ENCODE results near the gene INPP4B.

INPP4B gene

GRCh38 chr4:142035566-142035965 lies 810.5 kb downstream of the INPP4B start:
- Histone ChIP-seq H2BK5ac (ENCODE audit: low read length) (no peak overlapping the region), H4K8ac (ENCODE audit: low read depth, low read length) (no peak overlapping the region), H2AK5ac (ENCODE audit: low read depth, low read length) (no peak overlapping the region), H3K79me1 (ENCODE audit: low read depth, low read length) (no peaks in the 10 kb centered on the region), H2BK120ac (ENCODE audit: low read depth, low read length) (no peak overlapping the region), H3K14ac (ENCODE audit: low read length) (no peak overlapping the region), H4K91ac (ENCODE audit: low read depth, low read length, poor library complexity) (no peak overlapping the region), H3K27ac (replicated peaks; ENCODE audit: low read length) (no peak overlapping the region), H3K4me1 (ENCODE audit: control insufficient read depth in 2 of 2, insufficient read depth in 1 of 2, low read depth in 1 of 2, low read length in 2 of 2) (no peaks in the 10 kb centered on the region), H2BK12ac (ENCODE audit: low read length) (no peak overlapping the region), H3K4me2 (ENCODE audit: insufficient read depth, low read length, poor library complexity, severe bottlenecking) (no peak overlapping the region), H3K36me3 (replicated peaks in 1 of 2; ENCODE audit: control insufficient read depth in 2 of 2, insufficient read depth in 2 of 2, low read length in 2 of 2) (no peaks in the 10 kb centered on the region), H3K9me3 (replicated peaks in 1 of 2; ENCODE audit: control insufficient read depth in 2 of 2, insufficient read depth in 1 of 2, low read depth in 1 of 2, low read length in 2 of 2) (no peaks in the 10 kb centered on the region), H2BK15ac (ENCODE audit: low read length) (no peak overlapping the region), H3K4ac (ENCODE audit: low read length) (no peak overlapping the region), H3K23ac (ENCODE audit: low read depth, low read length, poor library complexity) (no peak overlapping the region), H3K9ac (ENCODE audit: low read depth, low read length, poor library complexity) (no peak overlapping the region), H3K18ac (ENCODE audit: low read length) (no peak overlapping the region), H3K4me3 (ENCODE audit: low read length in 2 of 2) (no peak overlapping the region), H3K27me3 (ENCODE audit: control insufficient read depth in 3 of 3, insufficient read depth in 3 of 3, low read depth in 1 of 3, low read length in 3 of 3) (no peaks in the 10 kb centered on the region), H2AFZ (ENCODE audit: low read length) (no peak overlapping the region)
- DNase-seq (ENCODE audit: low spot score), result no peak

DNA sequence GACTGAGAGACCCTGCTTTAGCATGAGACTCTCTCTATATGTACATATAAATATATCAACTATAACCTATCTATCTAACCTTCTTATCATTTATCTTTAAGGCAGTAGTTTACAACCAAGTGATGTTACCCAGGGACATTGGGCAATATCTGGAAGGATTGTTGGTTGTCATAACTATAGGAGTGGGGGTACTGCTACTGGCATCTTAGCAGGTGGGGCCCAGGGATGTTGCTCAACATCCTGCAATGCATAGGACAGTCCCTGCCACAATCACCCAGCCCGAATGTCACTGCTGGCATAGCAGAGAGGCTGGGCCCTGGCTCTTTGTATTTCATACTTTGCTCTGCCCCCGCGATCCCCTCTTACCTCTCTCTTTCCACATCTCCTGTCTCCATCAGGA lies 812.0 kb downstream of the INPP4B start:
- H3K18ac ChIP-seq (ENCODE audit: low read length), result no peak overlapping the region
- H2AK5ac ChIP-seq (ENCODE audit: low read depth, low read length), result no peak overlapping the region
- H2BK12ac ChIP-seq (ENCODE audit: low read length), result no peak overlapping the region
- H2BK5ac ChIP-seq (ENCODE audit: low read length), result no peak overlapping the region
- no peak overlapping the region for H3K9ac ChIP-seq (ENCODE audit: low read depth, low read length, poor library complexity)
- no CpG with 5 or more reads among the region's 3 CpGs for WGBS, 2 donors (ENCODE audit: extremely low coverage in 2 of 2, insufficient read length in 2 of 2, insufficient replicate concordance in 1 of 2)
- H3K9me3 ChIP-seq (replicated peaks in 1 of 2; ENCODE audit: control insufficient read depth in 2 of 2, insufficient read depth in 1 of 2, low read depth in 1 of 2, low read length in 2 of 2), result no peaks in the 10 kb centered on the region
- no peak overlapping the region for H4K91ac ChIP-seq (ENCODE audit: low read depth, low read length, poor library complexity)
- H3K4ac ChIP-seq (ENCODE audit: low read length), result no peak overlapping the region
- no peak overlapping the region for H3K4me2 ChIP-seq (ENCODE audit: insufficient read depth, low read length, poor library complexity, severe bottlenecking)
- no peak overlapping the region for H4K8ac ChIP-seq (ENCODE audit: low read depth, low read length)
- no peak overlapping the region for H3K23ac ChIP-seq (ENCODE audit: low read depth, low read length, poor library complexity)
- H3K36me3 ChIP-seq (replicated peaks in 1 of 2; ENCODE audit: control insufficient read depth in 2 of 2, insufficient read depth in 2 of 2, low read length in 2 of 2), result no peaks in the 10 kb centered on the region
- no peak overlapping the region for H2BK15ac ChIP-seq (ENCODE audit: low read length)
- H3K27me3 ChIP-seq (ENCODE audit: control insufficient read depth in 3 of 3, insufficient read depth in 3 of 3, low read depth in 1 of 3, low read length in 3 of 3), result no peaks in the 10 kb centered on the region
- DNase-seq (ENCODE audit: low spot score), result no peak
- no peak overlapping the region for H2BK120ac ChIP-seq (ENCODE audit: low read depth, low read length)
- no peaks in the 10 kb centered on the region for H3K79me1 ChIP-seq (ENCODE audit: low read depth, low read length)
- no peak overlapping the region for H3K27ac ChIP-seq (replicated peaks; ENCODE audit: low read length)
- H3K4me1 ChIP-seq (ENCODE audit: control insufficient read depth in 2 of 2, insufficient read depth in 1 of 2, low read depth in 1 of 2, low read length in 2 of 2), result no peaks in the 10 kb centered on the region
- no peak overlapping the region for H3K14ac ChIP-seq (ENCODE audit: low read length)
- no peak overlapping the region for H3K4me3 ChIP-seq (ENCODE audit: low read length in 2 of 2)
- H2AFZ ChIP-seq (ENCODE audit: low read length), result no peak overlapping the region

- no CpG with 5 or more reads among the region's 4 CpGs for WGBS, 2 donors (ENCODE audit: extremely low coverage in 2 of 2, insufficient read length in 2 of 2, insufficient replicate concordance in 1 of 2)
Observed at GRCh38 chr4:142030010-142030409, 816.1 kb downstream of the INPP4B start.

DNA sequence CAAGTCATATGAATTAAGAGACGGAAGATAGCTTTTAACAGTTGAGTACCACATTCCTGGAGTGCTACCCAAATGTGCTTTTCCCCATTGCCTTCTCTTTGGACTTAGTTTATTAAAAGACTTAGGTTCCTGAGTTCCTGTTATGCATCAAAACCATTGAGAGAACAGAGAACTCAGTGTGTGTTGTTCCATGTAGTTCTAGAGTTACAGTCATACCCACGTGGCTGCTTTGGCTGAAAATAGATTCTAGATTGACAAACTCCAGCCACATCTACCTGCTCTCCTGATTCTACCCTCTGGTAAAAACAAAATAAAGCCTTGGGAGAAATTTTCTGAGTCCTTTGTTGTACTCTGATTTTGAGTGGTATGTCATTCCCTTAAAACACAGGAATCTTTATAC lies 824.3 kb downstream of the INPP4B start:
- no peak for DNase-seq (ENCODE audit: low spot score)
- no peak overlapping the region for H3K27ac ChIP-seq (replicated peaks; ENCODE audit: low read length)
- H3K4me3 ChIP-seq (ENCODE audit: low read length in 2 of 2), result no peak overlapping the region
- H2BK15ac ChIP-seq (ENCODE audit: low read length), result no peak overlapping the region
- no peaks in the 10 kb centered on the region for H3K79me1 ChIP-seq (ENCODE audit: low read depth, low read length)
- no peaks in the 10 kb centered on the region for H3K9me3 ChIP-seq (replicated peaks in 1 of 2; ENCODE audit: control insufficient read depth in 2 of 2, insufficient read depth in 1 of 2, low read depth in 1 of 2, low read length in 2 of 2)
- H3K9ac ChIP-seq (ENCODE audit: low read depth, low read length, poor library complexity), result no peak overlapping the region
- no peak overlapping the region for H3K4ac ChIP-seq (ENCODE audit: low read length)
- H3K14ac ChIP-seq (ENCODE audit: low read length), result no peak overlapping the region
- WGBS, 2 donors (ENCODE audit: extremely low coverage in 2 of 2, insufficient read length in 2 of 2, insufficient replicate concordance in 1 of 2), result no CpG with 5 or more reads among the region's 2 CpGs
- H2BK5ac ChIP-seq (ENCODE audit: low read length), result no peak overlapping the region
- H3K18ac ChIP-seq (ENCODE audit: low read length), result no peak overlapping the region
- no peaks in the 10 kb centered on the region for H3K4me1 ChIP-seq (ENCODE audit: control insufficient read depth in 2 of 2, insufficient read depth in 1 of 2, low read depth in 1 of 2, low read length in 2 of 2)
- no peak overlapping the region for H2AK5ac ChIP-seq (ENCODE audit: low read depth, low read length)
- H3K4me2 ChIP-seq (ENCODE audit: insufficient read depth, low read length, poor library complexity, severe bottlenecking), result no peak overlapping the region
- H3K36me3 ChIP-seq (replicated peaks in 1 of 2; ENCODE audit: control insufficient read depth in 2 of 2, insufficient read depth in 2 of 2, low read length in 2 of 2), result no peaks in the 10 kb centered on the region
- H4K91ac ChIP-seq (ENCODE audit: low read depth, low read length, poor library complexity), result no peak overlapping the region
- no peaks in the 10 kb centered on the region for H3K27me3 ChIP-seq (ENCODE audit: control insufficient read depth in 3 of 3, insufficient read depth in 3 of 3, low read depth in 1 of 3, low read length in 3 of 3)
- H2BK12ac ChIP-seq (ENCODE audit: low read length), result no peak overlapping the region
- no peak overlapping the region for H2AFZ ChIP-seq (ENCODE audit: low read length)
- H2BK120ac ChIP-seq (ENCODE audit: low read depth, low read length), result no peak overlapping the region
- H4K8ac ChIP-seq (ENCODE audit: low read depth, low read length), result no peak overlapping the region
- no peak overlapping the region for H3K23ac ChIP-seq (ENCODE audit: low read depth, low read length, poor library complexity)

More at GRCh38 chr4:142030010-142030409, 816.1 kb downstream of the INPP4B start:
- no peak overlapping the region for H4K8ac ChIP-seq (ENCODE audit: low read depth, low read length)
- no peak overlapping the region for H3K14ac ChIP-seq (ENCODE audit: low read length)
- no peak overlapping the region for H2BK120ac ChIP-seq (ENCODE audit: low read depth, low read length)
- no peak overlapping the region for H4K91ac ChIP-seq (ENCODE audit: low read depth, low read length, poor library complexity)
- H2AFZ ChIP-seq (ENCODE audit: low read length), result no peak overlapping the region
- no peak overlapping the region for H2AK5ac ChIP-seq (ENCODE audit: low read depth, low read length)
- H3K4me3 ChIP-seq (ENCODE audit: low read length in 2 of 2), result no peak overlapping the region
- H3K9me3 ChIP-seq (replicated peaks in 1 of 2; ENCODE audit: control insufficient read depth in 2 of 2, insufficient read depth in 1 of 2, low read depth in 1 of 2, low read length in 2 of 2), result no peaks in the 10 kb centered on the region
- H3K4ac ChIP-seq (ENCODE audit: low read length), result no peak overlapping the region
- DNase-seq (ENCODE audit: low spot score), result no peak
- H3K79me1 ChIP-seq (ENCODE audit: low read depth, low read length), result no peaks in the 10 kb centered on the region
- H3K36me3 ChIP-seq (replicated peaks in 1 of 2; ENCODE audit: control insufficient read depth in 2 of 2, insufficient read depth in 2 of 2, low read length in 2 of 2), result no peaks in the 10 kb centered on the region
- H2BK12ac ChIP-seq (ENCODE audit: low read length), result no peak overlapping the region
- H3K4me2 ChIP-seq (ENCODE audit: insufficient read depth, low read length, poor library complexity, severe bottlenecking), result no peak overlapping the region
- H3K27ac ChIP-seq (replicated peaks; ENCODE audit: low read length), result no peak overlapping the region
- H3K9ac ChIP-seq (ENCODE audit: low read depth, low read length, poor library complexity), result no peak overlapping the region
- no peaks in the 10 kb centered on the region for H3K27me3 ChIP-seq (ENCODE audit: control insufficient read depth in 3 of 3, insufficient read depth in 3 of 3, low read depth in 1 of 3, low read length in 3 of 3)
- no peak overlapping the region for H2BK5ac ChIP-seq (ENCODE audit: low read length)
- no peak overlapping the region for H3K23ac ChIP-seq (ENCODE audit: low read depth, low read length, poor library complexity)
- no peak overlapping the region for H3K18ac ChIP-seq (ENCODE audit: low read length)
- no peaks in the 10 kb centered on the region for H3K4me1 ChIP-seq (ENCODE audit: control insufficient read depth in 2 of 2, insufficient read depth in 1 of 2, low read depth in 1 of 2, low read length in 2 of 2)
- no peak overlapping the region for H2BK15ac ChIP-seq (ENCODE audit: low read length)
